Suprapubic skin (tissue), 4 donors: ENCODE data around the gene MRRF.

ENCODE experiments used
- CTCF ChIP-seq, 2 donors: fragments of 200-600 bp in 1 of 2; fragments of 450-650 bp in 1 of 2; sonication (generic) in 1 of 2; IDR thresholded peaks; one replicate each; pipeline ENCODE4 v1.5.1; 2016 to 2019; ENCODE audit warnings: antibody characterized with exemption in 2 of 2, mild to moderate bottlenecking in 1 of 2, moderate library complexity in 1 of 2
- POLR2A ChIP-seq, 2 donors: fragments of 450-650 bp; IDR thresholded peaks; one replicate each; pipeline ENCODE4 v1.6.1; 2017; ENCODE audit warnings: antibody characterized with exemption in 2 of 2, mild to moderate bottlenecking in 2 of 2, moderate library complexity in 2 of 2
- POLR2AphosphoS5 ChIP-seq, 3 donors: sonication (generic); formaldehyde crosslinking; IDR thresholded peaks; one replicate each; pipeline ENCODE4 v1.6.1; 2017; ENCODE audit warnings: antibody characterized with exemption in 3 of 3

GRCh38 chr9:122318284-122318683, 53.6 kb downstream of the MRRF start:
- TF ChIP-seq CTCF (IDR thresholded peaks at IDR 0.05): no peak
- TF ChIP-seq POLR2AphosphoS5 (IDR thresholded peaks at IDR 0.05): no peak
- TF ChIP-seq POLR2A (IDR thresholded peaks at IDR 0.05): no peak
